B cell (primary cell): ENCODE results near the gene AGR2. TPM values are rescaled to one million over a fixed set of nuclear protein-coding genes. Genes with fewer than 3 reads are reported as not detected.

Experiments used
- ATAC-seq: fragments of 200-7000 bp; cut with Tn5 transposase; one replicate; pipeline ENCODE4 v1.10.0; 2021; ENCODE audit warnings: low read depth, mild to moderate bottlenecking, moderate number of reproducible peaks, moderate library complexity
- CTCF ChIA-PET: fragments of 350-600 bp; sonication (Branson Sonifier 250); formaldehyde crosslinking; loops from one replicate; lab custom pipeline; 2021; ENCODE audit warnings: antibody characterized with exemption, inconsistent platforms; lab: Charles Lee
- POLR2A ChIA-PET: fragments of 350-600 bp; sonication (Branson Sonifier 250); formaldehyde crosslinking; loops from one replicate; lab custom pipeline; 2021; ENCODE audit warnings: antibody characterized with exemption; lab: Charles Lee
- DNase-seq: peaks from one replicate; pipeline ENCODE4 v3.0.0; 2013
- H2AFZ ChIP-seq: 2 replicates; pipeline ENCODE4 v1.6.1; 2012; ENCODE audit warnings: mild to moderate bottlenecking, low read depth, low read length; ENCODE audit not compliant: insufficient read depth, poor library complexity, severe bottlenecking
- H3K27ac ChIP-seq, 2 donors: 1 replicate in 1 of 2; 2 replicates in 1 of 2; pipeline ENCODE4 v1.5.1; 2012 to 2013; ENCODE audit warnings: low read length in 2 of 2, mild to moderate bottlenecking in 2 of 2, moderate library complexity in 1 of 2
- H3K27me3 ChIP-seq, 4 experiments: fragments of 200-600 bp in 1 of 4; sonication (generic) in 1 of 4; replicated peaks in 1 of 4; 1 replicate in 2 of 4; 2 replicates in 2 of 4; pipeline versions ENCODE4 v1.6.1 to v1.7.0; 2013 to 2016; ENCODE audit warnings: low read length in 3 of 4, mild to moderate bottlenecking in 2 of 4, mixed read lengths in 1 of 4, moderate library complexity in 1 of 4; ENCODE audit not compliant: insufficient read depth in 4 of 4, control insufficient read depth in 3 of 4; ENCODE audit errors: control extremely low read depth in 1 of 4
- H3K36me3 ChIP-seq, 2 experiments: replicated peaks in 1 of 2; 1 replicate in 1 of 2; 2 replicates in 1 of 2; pipeline versions ENCODE4 v1.6.1 to v1.7.1; 2013; ENCODE audit warnings: low read length in 1 of 2; ENCODE audit not compliant: insufficient read depth in 2 of 2, control insufficient read depth in 1 of 2; ENCODE audit errors: control extremely low read depth in 1 of 2, extremely low read depth in 1 of 2
- H3K4me1 ChIP-seq, 2 donors: fragments of 200-600 bp in 1 of 2; sonication (generic) in 1 of 2; 1 replicate in 1 of 2; 2 replicates in 1 of 2; pipeline versions ENCODE4 v1.5.1 to v1.6.1; 2013 to 2017; ENCODE audit warnings: low read length in 2 of 2; ENCODE audit not compliant: control insufficient read depth in 2 of 2, insufficient read depth in 2 of 2
- H3K4me2 ChIP-seq: replicated peaks from 2 replicates; pipeline ENCODE3; 2012; ENCODE audit warnings: mild to moderate bottlenecking, low read depth, low read length; ENCODE audit not compliant: poor library complexity, severe bottlenecking
- H3K4me3 ChIP-seq, 5 experiments: fragments of 200-600 bp in 1 of 5; sonication (generic) in 1 of 5; 1 replicate in 3 of 5; 2 replicates in 2 of 5; pipeline versions ENCODE4 v1.5.1 to v1.7.0; 2011 to 2016; ENCODE audit warnings: low read length in 4 of 5, mild to moderate bottlenecking in 4 of 5, low read depth in 2 of 5, control low read depth in 1 of 5, moderate library complexity in 1 of 5; ENCODE audit not compliant: insufficient read depth in 1 of 5; ENCODE audit errors: control extremely low read depth in 1 of 5, extremely low read depth in 1 of 5
- H3K79me2 ChIP-seq: fragments of 200-600 bp; sonication (generic); one replicate; pipeline ENCODE4 v1.6.0; 2016; ENCODE audit warnings: low read length; ENCODE audit not compliant: control insufficient read depth, insufficient read depth
- H3K9ac ChIP-seq: fragments of 200-600 bp; sonication (generic); 2 replicates; pipeline ENCODE4 v1.6.1; 2017; ENCODE audit warnings: mild to moderate bottlenecking, low read length, moderate library complexity
- H3K9me3 ChIP-seq, 3 donors: one replicate each; pipeline versions ENCODE4 v1.6.1 to v1.7.1; 2013; ENCODE audit warnings: low read length in 2 of 3; ENCODE audit not compliant: control insufficient read depth in 2 of 3, insufficient read depth in 1 of 3; ENCODE audit errors: control extremely low read depth in 1 of 3
- H4K20me1 ChIP-seq: 2 replicates; pipeline ENCODE4 v1.6.0; 2012; ENCODE audit warnings: mild to moderate bottlenecking, low read length; ENCODE audit not compliant: insufficient read depth, control insufficient read depth, poor library complexity, severe bottlenecking
- H3K27ac Mint-ChIP-seq: one replicate; pipeline ENCODE4 v1.8.0; 2021; ENCODE audit warnings: mixed read lengths
- H3K27me3 Mint-ChIP-seq: one replicate; pipeline ENCODE4 v1.8.0; 2021; ENCODE audit warnings: mixed read lengths
- H3K4me1 Mint-ChIP-seq: one replicate; pipeline ENCODE4 v1.8.0; 2021; ENCODE audit warnings: mixed read lengths
- H3K4me3 Mint-ChIP-seq: one replicate; pipeline ENCODE4 v1.8.0; 2021; ENCODE audit warnings: mixed read lengths
- H3K9me3 Mint-ChIP-seq: one replicate; pipeline ENCODE4 v1.8.0; 2022; ENCODE audit warnings: mixed read lengths; ENCODE audit not compliant: insufficient read depth
- CTCF ChIP-seq: fragments of 200-600 bp; IDR thresholded peaks from one replicate; pipeline ENCODE4 v1.8.0; 2022; ENCODE audit warnings: antibody characterized with exemption, mild to moderate bottlenecking
- EZH2 ChIP-seq: IDR thresholded peaks from 2 replicates; pipeline ENCODE4 v1.6.1; 2012; ENCODE audit warnings: borderline replicate concordance, low read depth, mild to moderate bottlenecking, moderate library complexity, low read length; ENCODE audit not compliant: insufficient read depth, poor library complexity, severe bottlenecking
- WGBS: methylation state at CpG from one replicate; pipeline ENCODE4 v1.1.5; 2013; ENCODE audit warnings: missing lambda C conversion rate; ENCODE audit not compliant: insufficient coverage; 5-methylcytosine and 5-hydroxymethylcytosine counted together
- intact Hi-C: fragments of 100-400 bp; cut with micrococcal nuclease; formaldehyde crosslinking; loops from one replicate; pipeline ENCODE4 v1.10.0; 2022
- polyA plus RNA-seq: library from polyadenylated mRNA; depleted of rRNA; stranded (reverse); fragments of >200 nt; gene quantifications from 2 replicates; pipeline ENCODE4 v1.2.3, GENCODE V29; 2012
- total RNA-seq, 2 donors: library from RNA; stranded (reverse); fragments of 120-200 nt in 1 of 2; gene quantifications; 1 replicate in 1 of 2; 2 replicates in 1 of 2; pipeline versions ENCODE4 v1.2.3 to v1.2.4, GENCODE V29; 2013 to 2022

AGR2 gene
- total and polyA plus RNA-seq, 2 donors (not counting 1 experiment from before 2014, with no cell fraction given): not detected

- peaks cover 0 to 10% (median 0%) of the 10 kb centered on the region in 4 experiments for H3K27me3 ChIP-seq
- no peaks in the 10 kb centered on the region for H3K4me1 ChIP-seq
- Mint-ChIP-seq H3K27ac (no peak overlapping the region), H3K4me3 (no peak overlapping the region), H3K9me3 (peaks cover 2% of the 10 kb centered on the region), H3K4me1 (peaks cover 6% of the 10 kb centered on the region), H3K27me3 (peaks cover 21% of the 10 kb centered on the region)
- ChIA-PET CTCF (no interaction called here), POLR2A (no interaction called here)
- peaks cover 0 to 1% (median 0%) of the 10 kb centered on the region in 3 donors for H3K9me3 ChIP-seq
- no peak overlapping the region for H3K4me3 ChIP-seq
- intact Hi-C loops: no loop called here
- H4K20me1 ChIP-seq: no peaks in the 10 kb centered on the region
- H3K79me2 ChIP-seq: no peaks in the 10 kb centered on the region
- no peak overlapping the region for H3K27ac ChIP-seq
- H2AFZ ChIP-seq: no peak overlapping the region
- TF ChIP-seq CTCF (no peak), EZH2 (no peak)
- H3K4me2 ChIP-seq: no peak overlapping the region
- no peak for DNase-seq
- no peak overlapping the region for H3K9ac ChIP-seq
- no CpG with 5 or more reads among the region's 3 CpGs for WGBS
- no peak for ATAC-seq
- H3K36me3 ChIP-seq: no peaks in the 10 kb centered on the region
Measured at GRCh38 chr7:16822029-16822428, 17.2 kb upstream of the AGR2 start.

GRCh38 chr7:16818732-16819131 lies 13.9 kb upstream of the AGR2 start:
- intact Hi-C loops: no loop called here
- H3K9me3 ChIP-seq: no peaks in the 10 kb centered on the region
- no peak overlapping the region for H3K4me3 ChIP-seq
- H3K9ac ChIP-seq: no peak overlapping the region
- peaks cover 6 to 7% of the 10 kb centered on the region in 2 donors for H3K4me1 ChIP-seq
- DNase-seq (no peak), ATAC-seq (no peak)
- no peaks in the 10 kb centered on the region for H3K36me3 ChIP-seq
- H2AFZ ChIP-seq: no peak overlapping the region
- H3K27ac ChIP-seq: no peak overlapping the region
- ChIA-PET CTCF (interaction anchor here (0.7 to 0.9 kb wide), 2 partner anchors 9 to 10 kb away, joined by 3 to 4 read pairs; no protein-coding TSS in a partner anchor), POLR2A (no interaction called here)
- Mint-ChIP-seq H3K4me1 (peaks cover 20% of the 10 kb centered on the region), H3K27ac (no peak overlapping the region), H3K4me3 (no peak overlapping the region), H3K9me3 (peaks cover 2% of the 10 kb centered on the region), H3K27me3 (peaks cover 11% of the 10 kb centered on the region)
- no peaks in the 10 kb centered on the region for H3K79me2 ChIP-seq
- H3K4me2 ChIP-seq: no peak overlapping the region
- peaks cover 0 to 2% (median 0%) of the 10 kb centered on the region in 4 experiments for H3K27me3 ChIP-seq
- WGBS: 85% methylated on average over 1 of the region's 3 CpGs
- H4K20me1 ChIP-seq: no peaks in the 10 kb centered on the region
- no peak for TF ChIP-seq CTCF
- no peak for TF ChIP-seq EZH2
